NCI-H2227 (cell line): Measurements from ENCODE around the gene KCNQ1OT1.

Experiments used
- DNase-seq: peaks from one replicate; lab custom pipeline; 2025; ENCODE audit not compliant: unreplicated experiment; lab: John Stamatoyannopoulos, UW

Gene KCNQ1OT1

GRCh38 chr11:2574043-2574552 lies 125.7 kb downstream of the KCNQ1OT1 start:
- no peak for DNase-seq

GRCh38 chr11:2573240-2574042 lies 126.4 kb downstream of the KCNQ1OT1 start:
- no peak for DNase-seq

GRCh38 chr11:2572491-2573239 lies 127.1 kb downstream of the KCNQ1OT1 start:
- DNase-seq = no peak

- no peak for DNase-seq
Observed at GRCh38 chr11:2571598-2572281, 128.1 kb downstream of the KCNQ1OT1 start.

GRCh38 chr11:2570841-2571597 lies 128.8 kb downstream of the KCNQ1OT1 start:
- no peak for DNase-seq

- no peak for DNase-seq
Observed at GRCh38 chr11:2570211-2570811, 129.5 kb downstream of the KCNQ1OT1 start.

- DNase-seq = no peak
Observed at GRCh38 chr11:2569731-2570210, 130.0 kb downstream of the KCNQ1OT1 start.

GRCh38 chr11:2569321-2569721 lies 130.5 kb downstream of the KCNQ1OT1 start:
- no peak for DNase-seq

- no peak for DNase-seq
Observed at GRCh38 chr11:2567026-2567671, 132.6 kb downstream of the KCNQ1OT1 start.

- no peak for DNase-seq
Observed at GRCh38 chr11:2566223-2567025, 133.4 kb downstream of the KCNQ1OT1 start.

- no peak for DNase-seq
Observed at GRCh38 chr11:2565447-2566222, 134.2 kb downstream of the KCNQ1OT1 start.

GRCh38 chr11:2564588-2565425 lies 135.0 kb downstream of the KCNQ1OT1 start:
- no peak for DNase-seq

- DNase-seq = no peak
Observed at GRCh38 chr11:2564008-2564530, 135.7 kb downstream of the KCNQ1OT1 start.

GRCh38 chr11:2563213-2564007 lies 136.4 kb downstream of the KCNQ1OT1 start:
- no peak for DNase-seq

- no peak for DNase-seq
Observed at GRCh38 chr11:2562890-2563212, 136.9 kb downstream of the KCNQ1OT1 start.
